Measurements from ENCODE around the gene TAX1BP1.

TAX1BP1 gene

GRCh38 chr7:27784399-27785053 lies 44.6 kb downstream of the TAX1BP1 start:
- peaks cover 22% of the 10 kb centered on the region for H3K36me3 ChIP-seq (ENCODE audit: insufficient read depth, low read length)

GRCh38 chr7:27788437-27788836 lies 48.5 kb downstream of the TAX1BP1 start:
- Histone ChIP-seq H3K4me1 (ENCODE audit: insufficient read depth, low read length) (peaks cover 5% of the 10 kb centered on the region), H3K4me3 (ENCODE audit: low read depth in 1 of 2, low read length in 2 of 2) (no peak overlapping the region), H3K27ac (ENCODE audit: low read depth, low read length) (no peak overlapping the region), H3K27me3 (ENCODE audit: control insufficient read depth in 1 of 2, insufficient read depth in 2 of 2, low read length in 2 of 2) (no peaks in the 10 kb centered on the region), H3K9ac (ENCODE audit: low read length) (no peak overlapping the region), H3K9me3 (ENCODE audit: low read length) (no peaks in the 10 kb centered on the region), H3K36me3 (ENCODE audit: insufficient read depth, low read length) (peaks cover 31% of the 10 kb centered on the region)

More at GRCh38 chr7:27784399-27785053, 44.6 kb downstream of the TAX1BP1 start:
- Histone ChIP-seq H3K9me3 (ENCODE audit: low read length) (no peaks in the 10 kb centered on the region), H3K4me1 (ENCODE audit: insufficient read depth, low read length) (peaks cover 8% of the 10 kb centered on the region), H3K27ac (ENCODE audit: low read depth, low read length) (no peak overlapping the region), H3K4me3 (ENCODE audit: low read depth in 1 of 2, low read length in 2 of 2) (no peak overlapping the region), H3K9ac (ENCODE audit: low read length) (no peak overlapping the region), H3K27me3 (ENCODE audit: control insufficient read depth in 1 of 2, insufficient read depth in 2 of 2, low read length in 2 of 2) (no peaks in the 10 kb centered on the region)

GRCh38 chr7:27793780-27794179 lies 53.8 kb downstream of the TAX1BP1 start:
- H3K36me3 ChIP-seq (ENCODE audit: insufficient read depth, low read length) = peaks cover 18% of the 10 kb centered on the region
- no peaks in the 10 kb centered on the region for H3K4me1 ChIP-seq (ENCODE audit: insufficient read depth, low read length)
- H3K4me3 ChIP-seq (ENCODE audit: low read depth in 1 of 2, low read length in 2 of 2) = no peak overlapping the region
- no peak overlapping the region for H3K27ac ChIP-seq (ENCODE audit: low read depth, low read length)
- no peaks in the 10 kb centered on the region for H3K9me3 ChIP-seq (ENCODE audit: low read length)
- no peak overlapping the region for H3K9ac ChIP-seq (ENCODE audit: low read length)
- no peaks in the 10 kb centered on the region for H3K27me3 ChIP-seq (ENCODE audit: control insufficient read depth in 1 of 2, insufficient read depth in 2 of 2, low read length in 2 of 2)

GRCh38 chr7:27795977-27796376 lies 56.0 kb downstream of the TAX1BP1 start:
- H3K27ac ChIP-seq (ENCODE audit: low read depth, low read length) = no peak overlapping the region
- no peak overlapping the region for H3K9ac ChIP-seq (ENCODE audit: low read length)
- H3K36me3 ChIP-seq (ENCODE audit: insufficient read depth, low read length) = peaks cover 15% of the 10 kb centered on the region
- H3K4me3 ChIP-seq (ENCODE audit: low read depth in 1 of 2, low read length in 2 of 2) = no peak overlapping the region
- no peaks in the 10 kb centered on the region for H3K4me1 ChIP-seq (ENCODE audit: insufficient read depth, low read length)
- no peaks in the 10 kb centered on the region for H3K27me3 ChIP-seq (ENCODE audit: control insufficient read depth in 1 of 2, insufficient read depth in 2 of 2, low read length in 2 of 2)
- H3K9me3 ChIP-seq (ENCODE audit: low read length) = no peaks in the 10 kb centered on the region

- no peak overlapping the region for H3K9ac ChIP-seq (ENCODE audit: low read length)
- H3K4me3 ChIP-seq (ENCODE audit: low read depth in 1 of 2, low read length in 2 of 2) = no peak overlapping the region
- no peaks in the 10 kb centered on the region for H3K27me3 ChIP-seq (ENCODE audit: control insufficient read depth in 1 of 2, insufficient read depth in 2 of 2, low read length in 2 of 2)
- no peak overlapping the region for H3K27ac ChIP-seq (ENCODE audit: low read depth, low read length)
- H3K4me1 ChIP-seq (ENCODE audit: insufficient read depth, low read length) = no peaks in the 10 kb centered on the region
- H3K9me3 ChIP-seq (ENCODE audit: low read length) = no peaks in the 10 kb centered on the region
- H3K36me3 ChIP-seq (ENCODE audit: insufficient read depth, low read length) = peaks cover 10% of the 10 kb centered on the region
These were observed 59.2 kb downstream of the TAX1BP1 start for GRCh38 chr7:27799212-27799611.

- no peaks in the 10 kb centered on the region for H3K27me3 ChIP-seq (ENCODE audit: control insufficient read depth in 1 of 2, insufficient read depth in 2 of 2, low read length in 2 of 2)
- peaks cover 13% of the 10 kb centered on the region for H3K36me3 ChIP-seq (ENCODE audit: insufficient read depth, low read length)
- no peak overlapping the region for H3K27ac ChIP-seq (ENCODE audit: low read depth, low read length)
- no peak overlapping the region for H3K4me3 ChIP-seq (ENCODE audit: low read depth in 1 of 2, low read length in 2 of 2)
- H3K4me1 ChIP-seq (ENCODE audit: insufficient read depth, low read length) = no peaks in the 10 kb centered on the region
- no peak overlapping the region for H3K9ac ChIP-seq (ENCODE audit: low read length)
- H3K9me3 ChIP-seq (ENCODE audit: low read length) = no peaks in the 10 kb centered on the region
These were observed 63.0 kb downstream of the TAX1BP1 start for GRCh38 chr7:27802999-27803398.

GRCh38 chr7:27804139-27804538 lies 64.2 kb downstream of the TAX1BP1 start:
- Histone ChIP-seq H3K4me3 (ENCODE audit: low read depth in 1 of 2, low read length in 2 of 2) (no peak overlapping the region), H3K27ac (ENCODE audit: low read depth, low read length) (no peak overlapping the region), H3K9me3 (ENCODE audit: low read length) (no peaks in the 10 kb centered on the region), H3K36me3 (ENCODE audit: insufficient read depth, low read length) (peaks cover 13% of the 10 kb centered on the region), H3K9ac (ENCODE audit: low read length) (no peak overlapping the region), H3K27me3 (ENCODE audit: control insufficient read depth in 1 of 2, insufficient read depth in 2 of 2, low read length in 2 of 2) (no peaks in the 10 kb centered on the region), H3K4me1 (ENCODE audit: insufficient read depth, low read length) (peaks cover 7% of the 10 kb centered on the region)

- Histone ChIP-seq H3K4me3 (ENCODE audit: low read depth in 1 of 2, low read length in 2 of 2) (no peak overlapping the region), H3K27ac (ENCODE audit: low read depth, low read length) (no peak overlapping the region), H3K36me3 (ENCODE audit: insufficient read depth, low read length) (peaks cover 3% of the 10 kb centered on the region), H3K9ac (ENCODE audit: low read length) (no peak overlapping the region), H3K4me1 (ENCODE audit: insufficient read depth, low read length) (peaks cover 7% of the 10 kb centered on the region), H3K27me3 (ENCODE audit: control insufficient read depth in 1 of 2, insufficient read depth in 2 of 2, low read length in 2 of 2) (no peaks in the 10 kb centered on the region), H3K9me3 (ENCODE audit: low read length) (no peaks in the 10 kb centered on the region)
These were observed 68.7 kb downstream of the TAX1BP1 start for GRCh38 chr7:27808626-27809025.

GRCh38 chr7:27810186-27810585 lies 70.2 kb downstream of the TAX1BP1 start:
- H3K27me3 ChIP-seq (ENCODE audit: control insufficient read depth in 1 of 2, insufficient read depth in 2 of 2, low read length in 2 of 2) = no peaks in the 10 kb centered on the region
- no peaks in the 10 kb centered on the region for H3K9me3 ChIP-seq (ENCODE audit: low read length)
- H3K36me3 ChIP-seq (ENCODE audit: insufficient read depth, low read length) = peaks cover 3% of the 10 kb centered on the region
- H3K9ac ChIP-seq (ENCODE audit: low read length) = no peak overlapping the region
- H3K4me1 ChIP-seq (ENCODE audit: insufficient read depth, low read length) = peaks cover 7% of the 10 kb centered on the region
- no peak overlapping the region for H3K4me3 ChIP-seq (ENCODE audit: low read depth in 1 of 2, low read length in 2 of 2)
- no peak overlapping the region for H3K27ac ChIP-seq (ENCODE audit: low read depth, low read length)

- H3K27ac ChIP-seq (ENCODE audit: low read depth, low read length) = no peak overlapping the region
- H3K4me1 ChIP-seq (ENCODE audit: insufficient read depth, low read length) = peaks cover 7% of the 10 kb centered on the region
- peaks cover 9% of the 10 kb centered on the region for H3K36me3 ChIP-seq (ENCODE audit: insufficient read depth, low read length)
- no peak overlapping the region for H3K9ac ChIP-seq (ENCODE audit: low read length)
- no peak overlapping the region for H3K4me3 ChIP-seq (ENCODE audit: low read depth in 1 of 2, low read length in 2 of 2)
- H3K9me3 ChIP-seq (ENCODE audit: low read length) = no peaks in the 10 kb centered on the region
- no peaks in the 10 kb centered on the region for H3K27me3 ChIP-seq (ENCODE audit: control insufficient read depth in 1 of 2, insufficient read depth in 2 of 2, low read length in 2 of 2)
These were observed 72.7 kb downstream of the TAX1BP1 start for GRCh38 chr7:27812706-27813105.

GRCh38 chr7:27822245-27822644 lies 82.3 kb downstream of the TAX1BP1 start:
- Histone ChIP-seq H3K36me3 (ENCODE audit: insufficient read depth, low read length) (peaks cover 7% of the 10 kb centered on the region), H3K27me3 (ENCODE audit: control insufficient read depth in 1 of 2, insufficient read depth in 2 of 2, low read length in 2 of 2) (no peaks in the 10 kb centered on the region), H3K27ac (ENCODE audit: low read depth, low read length) (no peak overlapping the region), H3K9ac (ENCODE audit: low read length) (no peak overlapping the region), H3K4me1 (ENCODE audit: insufficient read depth, low read length) (no peaks in the 10 kb centered on the region), H3K4me3 (ENCODE audit: low read depth in 1 of 2, low read length in 2 of 2) (no peak overlapping the region), H3K9me3 (ENCODE audit: low read length) (no peaks in the 10 kb centered on the region)

- Histone ChIP-seq H3K9me3 (ENCODE audit: low read length) (no peaks in the 10 kb centered on the region), H3K27ac (ENCODE audit: low read depth, low read length) (no peak overlapping the region), H3K36me3 (ENCODE audit: insufficient read depth, low read length) (no peaks in the 10 kb centered on the region), H3K4me3 (ENCODE audit: low read depth in 1 of 2, low read length in 2 of 2) (no peak overlapping the region), H3K4me1 (ENCODE audit: insufficient read depth, low read length) (no peaks in the 10 kb centered on the region), H3K27me3 (ENCODE audit: control insufficient read depth in 1 of 2, insufficient read depth in 2 of 2, low read length in 2 of 2) (no peaks in the 10 kb centered on the region), H3K9ac (ENCODE audit: low read length) (no peak overlapping the region)
These were observed 85.9 kb downstream of the TAX1BP1 start for GRCh38 chr7:27825891-27826290.

All from muscle layer of colon (tissue), 2 donors.